Stimulated activated memory B cell treated with anti-CD40 and anti-IgM and Interleukin-4, amounts not matched to agents 10 μg/mL and 1 μg/mL and 100 μg/mL, for 72 hours (primary cell): Measurements from ENCODE around the gene GRIK2.
A peak's percentile ranks its signal among the peaks of the same experiment; 100 is the strongest.

ENCODE experiments used
- ATAC-seq: fragments of 150-1000 bp; cut with Tn5 transposase; 2 replicates; pipeline ENCODE4 v1.10.0; 2021
- H3K27ac Mint-ChIP-seq: one replicate; pipeline ENCODE4 v1.8.0; 2022; ENCODE audit warnings: mild to moderate bottlenecking, mixed read lengths
- H3K27me3 Mint-ChIP-seq: one replicate; pipeline ENCODE4 v1.8.0; 2022; ENCODE audit warnings: mixed read lengths
- H3K36me3 Mint-ChIP-seq: one replicate; pipeline ENCODE4 v1.8.0; 2022; ENCODE audit warnings: mixed read lengths
- H3K4me1 Mint-ChIP-seq: one replicate; pipeline ENCODE4 v1.8.0; 2022; ENCODE audit warnings: mixed read lengths
- H3K4me3 Mint-ChIP-seq: one replicate; pipeline ENCODE4 v1.8.0; 2022; ENCODE audit warnings: mild to moderate bottlenecking, moderate library complexity, mixed read lengths
- H3K9me3 Mint-ChIP-seq: one replicate; pipeline ENCODE4 v1.8.0; 2022; ENCODE audit warnings: mixed read lengths

The GRIK2 gene

GRCh38 chr6:101531538-101531937, 138.0 kb downstream of the GRIK2 start:
- H3K4me3 Mint-ChIP-seq: no peak overlapping the region
- H3K9me3 Mint-ChIP-seq: no peaks in the 10 kb centered on the region
- no peak for ATAC-seq
- no peaks in the 10 kb centered on the region for H3K4me1 Mint-ChIP-seq
- no peaks in the 10 kb centered on the region for H3K36me3 Mint-ChIP-seq
- H3K27ac Mint-ChIP-seq: no peak overlapping the region
- H3K27me3 Mint-ChIP-seq: no peaks in the 10 kb centered on the region

GRCh38 chr6:101534386-101534785, 140.9 kb downstream of the GRIK2 start:
- Mint-ChIP-seq H3K36me3 (no peaks in the 10 kb centered on the region), H3K27ac (no peak overlapping the region), H3K4me1 (no peaks in the 10 kb centered on the region), H3K4me3 (no peak overlapping the region), H3K27me3 (no peaks in the 10 kb centered on the region), H3K9me3 (no peaks in the 10 kb centered on the region)
- no peak for ATAC-seq

DNA sequence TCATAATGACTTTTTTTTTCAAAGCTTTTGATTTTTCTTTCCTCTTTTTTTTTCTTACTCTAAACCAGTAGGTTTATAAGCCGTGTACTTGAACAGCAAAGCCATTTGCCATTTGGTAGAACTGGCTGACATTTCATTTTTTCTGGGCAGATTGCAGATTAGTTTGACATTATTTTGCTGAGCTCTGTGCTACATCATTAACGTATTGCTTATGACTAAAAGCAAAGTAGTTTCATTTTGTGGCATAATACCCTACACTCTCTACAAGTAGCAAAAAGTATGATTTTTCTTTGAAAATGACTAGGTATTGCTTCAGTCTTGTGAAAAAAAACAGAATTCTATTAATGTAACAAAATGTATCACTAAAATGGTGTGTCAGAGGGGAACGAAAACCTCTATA, 141.3 kb downstream of the GRIK2 start:
- Mint-ChIP-seq H3K9me3 (no peaks in the 10 kb centered on the region), H3K36me3 (no peaks in the 10 kb centered on the region), H3K27ac (no peak overlapping the region), H3K4me1 (no peaks in the 10 kb centered on the region), H3K4me3 (no peak overlapping the region), H3K27me3 (no peaks in the 10 kb centered on the region)
- ATAC-seq: no peak

- Mint-ChIP-seq H3K27ac (no peak overlapping the region), H3K27me3 (no peaks in the 10 kb centered on the region), H3K4me3 (no peak overlapping the region), H3K4me1 (no peaks in the 10 kb centered on the region), H3K36me3 (no peaks in the 10 kb centered on the region), H3K9me3 (no peaks in the 10 kb centered on the region)
- no peak for ATAC-seq
Measured at GRCh38 chr6:101537753-101538316, 144.3 kb downstream of the GRIK2 start.

GRCh38 chr6:101539510-101540245, 146.2 kb downstream of the GRIK2 start:
- Mint-ChIP-seq H3K4me1 (no peaks in the 10 kb centered on the region), H3K27ac (no peak overlapping the region), H3K4me3 (no peak overlapping the region), H3K36me3 (no peaks in the 10 kb centered on the region), H3K9me3 (no peaks in the 10 kb centered on the region), H3K27me3 (no peaks in the 10 kb centered on the region)
- no peak for ATAC-seq

DNA sequence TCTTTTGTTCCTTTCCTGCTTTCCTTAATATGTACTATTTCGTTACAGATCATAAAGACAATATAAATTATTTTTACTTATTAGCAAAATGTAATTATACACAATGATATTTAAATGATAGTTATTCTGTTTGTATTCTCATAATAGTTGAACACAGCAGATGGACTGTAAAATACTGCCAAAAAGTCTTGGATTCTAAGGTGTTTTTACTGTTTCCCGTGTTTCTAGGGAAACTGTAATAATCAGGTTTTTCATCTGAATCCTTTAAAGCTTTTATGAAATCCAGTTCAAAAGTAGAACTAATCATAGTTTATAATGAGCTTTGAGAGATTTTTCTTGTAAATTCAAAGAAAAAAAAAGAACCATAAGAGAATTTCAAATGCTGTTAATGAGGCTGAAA, 148.4 kb downstream of the GRIK2 start:
- Mint-ChIP-seq H3K36me3 (no peaks in the 10 kb centered on the region), H3K27me3 (no peaks in the 10 kb centered on the region), H3K27ac (no peak overlapping the region), H3K4me1 (no peaks in the 10 kb centered on the region), H3K9me3 (no peaks in the 10 kb centered on the region), H3K4me3 (no peak overlapping the region)
- ATAC-seq: no peak

DNA sequence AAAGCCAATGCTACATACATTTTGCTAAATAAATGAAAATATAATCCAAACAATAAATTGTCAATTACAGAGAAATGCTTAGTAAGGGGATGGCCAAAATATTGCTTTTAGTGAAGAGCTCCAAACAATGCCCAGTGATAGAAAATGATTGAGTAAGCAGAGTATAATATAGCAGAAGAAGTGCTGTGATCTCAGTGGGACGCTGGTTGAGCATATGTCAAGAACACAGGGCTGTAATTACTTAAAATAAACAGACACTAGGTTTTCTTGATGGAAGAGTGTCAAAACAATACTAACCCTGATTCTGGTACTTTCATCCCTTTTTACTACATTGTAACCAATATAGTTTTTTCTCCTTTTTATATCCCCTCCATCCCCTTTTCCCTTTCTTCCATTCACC, 150.3 kb downstream of the GRIK2 start:
- Mint-ChIP-seq H3K27ac (no peak overlapping the region), H3K9me3 (no peaks in the 10 kb centered on the region), H3K4me3 (no peak overlapping the region), H3K36me3 (no peaks in the 10 kb centered on the region), H3K4me1 (no peaks in the 10 kb centered on the region), H3K27me3 (no peaks in the 10 kb centered on the region)
- no peak for ATAC-seq

DNA sequence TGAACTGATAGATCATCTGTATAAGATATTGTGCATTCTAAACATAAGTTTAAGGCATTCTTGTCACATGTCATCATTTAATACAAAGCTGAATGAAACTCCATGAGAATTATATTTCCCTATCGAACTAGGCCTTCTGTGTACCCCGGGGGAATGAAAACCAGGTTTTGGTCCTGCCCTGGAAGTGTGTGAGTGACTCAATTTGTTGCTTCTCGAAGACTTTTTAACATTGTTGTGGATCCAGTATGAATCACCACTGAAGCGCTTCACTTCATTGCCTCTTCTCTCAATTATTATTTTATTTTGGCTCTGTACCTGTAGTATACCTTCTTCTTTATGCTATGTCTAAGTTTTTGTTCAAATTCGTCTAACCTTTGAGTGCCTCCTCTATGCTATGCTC, 150.8 kb downstream of the GRIK2 start:
- Mint-ChIP-seq H3K36me3 (no peaks in the 10 kb centered on the region), H3K4me3 (no peak overlapping the region), H3K27ac (no peak overlapping the region), H3K4me1 (no peaks in the 10 kb centered on the region), H3K9me3 (no peaks in the 10 kb centered on the region), H3K27me3 (no peaks in the 10 kb centered on the region)
- no peak for ATAC-seq

GRCh38 chr6:101545191-101545590, 151.7 kb downstream of the GRIK2 start:
- Mint-ChIP-seq H3K9me3 (no peaks in the 10 kb centered on the region), H3K4me1 (no peaks in the 10 kb centered on the region), H3K27ac (no peak overlapping the region), H3K27me3 (no peaks in the 10 kb centered on the region), H3K36me3 (no peaks in the 10 kb centered on the region), H3K4me3 (no peak overlapping the region)
- no peak for ATAC-seq

GRCh38 chr6:101550451-101550850, 156.9 kb downstream of the GRIK2 start:
- ATAC-seq: no peak
- Mint-ChIP-seq H3K27me3 (no peaks in the 10 kb centered on the region), H3K9me3 (no peaks in the 10 kb centered on the region), H3K27ac (no peak overlapping the region), H3K4me3 (no peak overlapping the region), H3K36me3 (no peaks in the 10 kb centered on the region), H3K4me1 (no peaks in the 10 kb centered on the region)

DNA sequence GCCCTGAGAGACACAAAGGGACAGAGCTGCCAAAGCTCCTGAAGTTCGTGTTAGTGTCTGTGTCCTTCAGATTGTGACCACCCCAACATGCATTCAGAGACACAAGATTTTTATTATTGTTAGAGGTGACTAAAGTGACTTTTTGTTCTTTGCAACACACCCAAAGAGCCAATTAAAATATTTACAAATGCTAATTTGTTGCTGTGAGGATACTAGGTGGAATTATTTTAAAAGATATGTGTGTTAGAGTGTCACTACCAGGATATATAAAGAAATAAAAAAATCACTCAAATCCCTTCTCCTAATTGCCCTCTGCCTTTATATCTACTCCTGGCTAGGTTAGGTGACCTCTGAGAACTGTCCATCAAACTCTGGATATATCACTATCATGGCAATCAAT, 160.7 kb downstream of the GRIK2 start:
- no peaks in the 10 kb centered on the region for H3K9me3 Mint-ChIP-seq
- no peaks in the 10 kb centered on the region for H3K36me3 Mint-ChIP-seq
- no peak for ATAC-seq
- no peak overlapping the region for H3K4me3 Mint-ChIP-seq
- H3K27ac Mint-ChIP-seq: no peak overlapping the region
- no peaks in the 10 kb centered on the region for H3K4me1 Mint-ChIP-seq
- H3K27me3 Mint-ChIP-seq: no peaks in the 10 kb centered on the region

- Mint-ChIP-seq H3K4me3 (no peak overlapping the region), H3K27ac (no peak overlapping the region), H3K9me3 (no peaks in the 10 kb centered on the region), H3K27me3 (no peaks in the 10 kb centered on the region), H3K36me3 (no peaks in the 10 kb centered on the region), H3K4me1 (no peaks in the 10 kb centered on the region)
- ATAC-seq: no peak
Measured at GRCh38 chr6:101558712-101559111, 165.2 kb downstream of the GRIK2 start.

GRCh38 chr6:101572627-101573026, 179.1 kb downstream of the GRIK2 start:
- H3K27me3 Mint-ChIP-seq: no peaks in the 10 kb centered on the region

GRCh38 chr6:101577091-101577490, 183.6 kb downstream of the GRIK2 start:
- no peak for ATAC-seq
- H3K4me1 Mint-ChIP-seq: no peaks in the 10 kb centered on the region
- no peaks in the 10 kb centered on the region for H3K27me3 Mint-ChIP-seq
- H3K36me3 Mint-ChIP-seq: no peaks in the 10 kb centered on the region
- peaks cover 3% of the 10 kb centered on the region for H3K9me3 Mint-ChIP-seq
- H3K4me3 Mint-ChIP-seq: no peak overlapping the region
- H3K27ac Mint-ChIP-seq: no peak overlapping the region

More at GRCh38 chr6:101572627-101573026, 179.1 kb downstream of the GRIK2 start:
- H3K27ac Mint-ChIP-seq: no peak overlapping the region
- no peaks in the 10 kb centered on the region for H3K9me3 Mint-ChIP-seq
- H3K4me3 Mint-ChIP-seq: no peak overlapping the region
- H3K36me3 Mint-ChIP-seq: no peaks in the 10 kb centered on the region
- no peaks in the 10 kb centered on the region for H3K4me1 Mint-ChIP-seq
- no peak for ATAC-seq

- no peaks in the 10 kb centered on the region for H3K36me3 Mint-ChIP-seq
Measured at GRCh38 chr6:101578306-101578705, 184.8 kb downstream of the GRIK2 start.

GRCh38 chr6:101582792-101583191, 189.3 kb downstream of the GRIK2 start:
- ATAC-seq: no peak
- no peaks in the 10 kb centered on the region for H3K4me1 Mint-ChIP-seq
- H3K27ac Mint-ChIP-seq: no peak overlapping the region
- H3K9me3 Mint-ChIP-seq: peaks cover 3% of the 10 kb centered on the region
- H3K27me3 Mint-ChIP-seq: no peaks in the 10 kb centered on the region
- H3K36me3 Mint-ChIP-seq: no peaks in the 10 kb centered on the region
- H3K4me3 Mint-ChIP-seq: no peak overlapping the region

More at GRCh38 chr6:101578306-101578705, 184.8 kb downstream of the GRIK2 start:
- H3K4me1 Mint-ChIP-seq: no peaks in the 10 kb centered on the region
- no peak overlapping the region for H3K4me3 Mint-ChIP-seq
- ATAC-seq: peak; percentile 31
- H3K27me3 Mint-ChIP-seq: no peaks in the 10 kb centered on the region
- H3K9me3 Mint-ChIP-seq: peaks cover 3% of the 10 kb centered on the region
- H3K27ac Mint-ChIP-seq: no peak overlapping the region
